Measurements from ENCODE around the gene FREM2.

The FREM2 gene

GRCh38 chr13:38685431-38685830, 1.4 kb upstream of the FREM2 start:
- TF ChIP-seq REST (IDR thresholded peaks at IDR 0.05; ENCODE audit: insufficient read depth in 1 of 2, low read depth in 2 of 2, low read length in 2 of 2): no peak
- TF ChIP-seq FOXP2 (optimal IDR thresholded peaks at IDR 0.05; ENCODE audit: borderline replicate concordance, extremely low read depth, extremely low read length, insufficient read depth): no peak
- TF ChIP-seq TAF1 (IDR thresholded peaks at IDR 0.05; ENCODE audit: borderline replicate concordance, insufficient read depth, low read length): no peak
- TF ChIP-seq SIN3A (IDR thresholded peaks at IDR 0.05; ENCODE audit: borderline replicate concordance, insufficient read depth, low read length): no peak
- TF ChIP-seq POLR2AphosphoS5 (IDR thresholded peaks at IDR 0.05; ENCODE audit: low read depth, low read length): no peak

- TF ChIP-seq REST (IDR thresholded peaks at IDR 0.05; ENCODE audit: insufficient read depth in 1 of 2, low read depth in 2 of 2, low read length in 2 of 2) (no peak), POLR2AphosphoS5 (IDR thresholded peaks at IDR 0.05; ENCODE audit: low read depth, low read length) (no peak), FOXP2 (optimal IDR thresholded peaks at IDR 0.05; ENCODE audit: borderline replicate concordance, extremely low read depth, extremely low read length, insufficient read depth) (no peak), TAF1 (IDR thresholded peaks at IDR 0.05; ENCODE audit: borderline replicate concordance, insufficient read depth, low read length) (no peak), SIN3A (IDR thresholded peaks at IDR 0.05; ENCODE audit: borderline replicate concordance, insufficient read depth, low read length) (no peak)
Measured at GRCh38 chr13:38685974-38686576, 802 bp upstream of the FREM2 start.

GRCh38 chr13:38687246-38688229, 661 bp downstream of the FREM2 start:
- TF ChIP-seq SIN3A (IDR thresholded peaks at IDR 0.05; ENCODE audit: borderline replicate concordance, insufficient read depth, low read length): no peak
- TF ChIP-seq POLR2AphosphoS5 (IDR thresholded peaks at IDR 0.05; ENCODE audit: low read depth, low read length): no peak
- no peak for TF ChIP-seq FOXP2 (optimal IDR thresholded peaks at IDR 0.05; ENCODE audit: borderline replicate concordance, extremely low read depth, extremely low read length, insufficient read depth)
- TF ChIP-seq TAF1 (IDR thresholded peaks at IDR 0.05; ENCODE audit: borderline replicate concordance, insufficient read depth, low read length): no peak
- TF ChIP-seq REST (IDR thresholded peaks at IDR 0.05; ENCODE audit: insufficient read depth in 1 of 2, low read depth in 2 of 2, low read length in 2 of 2): no peak

GRCh38 chr13:38688674-38689073, 1.8 kb downstream of the FREM2 start:
- TF ChIP-seq TAF1 (IDR thresholded peaks at IDR 0.05; ENCODE audit: borderline replicate concordance, insufficient read depth, low read length) (no peak), FOXP2 (optimal IDR thresholded peaks at IDR 0.05; ENCODE audit: borderline replicate concordance, extremely low read depth, extremely low read length, insufficient read depth) (no peak), POLR2AphosphoS5 (IDR thresholded peaks at IDR 0.05; ENCODE audit: low read depth, low read length) (no peak), REST (IDR thresholded peaks at IDR 0.05; ENCODE audit: insufficient read depth in 1 of 2, low read depth in 2 of 2, low read length in 2 of 2) (no peak), SIN3A (IDR thresholded peaks at IDR 0.05; ENCODE audit: borderline replicate concordance, insufficient read depth, low read length) (no peak)
